ENCODE results near the gene VWA3B.

DNA sequence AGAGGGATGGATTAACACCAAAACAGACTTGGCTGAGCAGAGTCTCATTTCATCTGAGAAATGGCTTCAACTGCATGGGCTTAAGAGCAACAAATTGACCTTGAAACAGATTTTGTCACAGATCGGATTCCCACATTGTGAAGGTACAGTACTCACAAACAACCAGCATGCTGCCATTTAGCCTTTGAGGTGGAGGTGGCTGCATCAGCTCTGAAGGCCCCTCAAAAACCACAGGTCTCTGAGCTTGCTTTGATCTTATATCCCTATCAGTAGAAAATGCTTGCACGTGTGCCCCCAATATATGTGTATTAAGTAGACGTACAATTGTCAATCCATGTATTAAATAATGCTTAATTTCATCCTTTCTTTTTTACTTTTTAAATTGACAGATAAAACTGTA lies 6.2 kb downstream of the VWA3B start:
- TF ChIP-seq, protein P1, sequence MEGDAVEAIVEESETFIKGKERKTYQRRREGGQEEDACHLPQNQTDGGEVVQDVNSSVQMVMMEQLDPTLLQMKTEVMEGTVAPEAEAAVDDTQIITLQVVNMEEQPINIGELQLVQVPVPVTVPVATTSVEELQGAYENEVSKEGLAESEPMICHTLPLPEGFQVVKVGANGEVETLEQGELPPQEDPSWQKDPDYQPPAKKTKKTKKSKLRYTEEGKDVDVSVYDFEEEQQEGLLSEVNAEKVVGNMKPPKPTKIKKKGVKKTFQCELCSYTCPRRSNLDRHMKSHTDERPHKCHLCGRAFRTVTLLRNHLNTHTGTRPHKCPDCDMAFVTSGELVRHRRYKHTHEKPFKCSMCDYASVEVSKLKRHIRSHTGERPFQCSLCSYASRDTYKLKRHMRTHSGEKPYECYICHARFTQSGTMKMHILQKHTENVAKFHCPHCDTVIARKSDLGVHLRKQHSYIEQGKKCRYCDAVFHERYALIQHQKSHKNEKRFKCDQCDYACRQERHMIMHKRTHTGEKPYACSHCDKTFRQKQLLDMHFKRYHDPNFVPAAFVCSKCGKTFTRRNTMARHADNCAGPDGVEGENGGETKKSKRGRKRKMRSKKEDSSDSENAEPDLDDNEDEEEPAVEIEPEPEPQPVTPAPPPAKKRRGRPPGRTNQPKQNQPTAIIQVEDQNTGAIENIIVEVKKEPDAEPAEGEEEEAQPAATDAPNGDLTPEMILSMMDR (conservative IDR thresholded peaks at IDR 0.05): no peak
- no peak for TF ChIP-seq ZFX (IDR thresholded peaks at IDR 0.05)
